ENCODE results near the gene SHISA7.
A peak's percentile ranks its signal among the peaks of the same experiment; 100 is the strongest.

Gene SHISA7

GRCh38 chr19:55443045-55443823 is at the start of gene SHISA7:
TSS of gene SHISA7 (minus strand) at chr19:55443300. CDS start at chr19:55442863, 437 bp downstream.
- DNase-seq (ENCODE audit: low read depth) = no peak

- DNase-seq (ENCODE audit: low read depth) = no peak
These were observed 49.4 kb upstream of the SHISA7 start for GRCh38 chr19:55492362-55492944.

GRCh38 chr19:55491546-55492360 is 48.7 kb upstream of the SHISA7 start:
- DNase-seq (ENCODE audit: low read depth) = no peak

- no peak for DNase-seq (ENCODE audit: low read depth)
These were observed 47.7 kb upstream of the SHISA7 start for GRCh38 chr19:55490478-55491432.

- no peak for DNase-seq (ENCODE audit: low read depth)
These were observed 46.8 kb upstream of the SHISA7 start for GRCh38 chr19:55489711-55490477.

GRCh38 chr19:55488986-55489710 is 46.0 kb upstream of the SHISA7 start:
- no peak for DNase-seq (ENCODE audit: low read depth)

GRCh38 chr19:55487924-55488687 is 45.0 kb upstream of the SHISA7 start, which contains the start of gene SSC5D:
TSS of gene SSC5D (plus strand) at chr19:55488436. CDS start at chr19:55488590, 154 bp downstream.
- no peak for DNase-seq (ENCODE audit: low read depth)

- DNase-seq (ENCODE audit: low read depth) = peak; percentile 95
These were observed 44.1 kb upstream of the SHISA7 start for GRCh38 chr19:55486971-55487923.

- no peak for DNase-seq (ENCODE audit: low read depth)
These were observed 43.2 kb upstream of the SHISA7 start for GRCh38 chr19:55486043-55486970.

GRCh38 chr19:55485439-55486011 is 42.4 kb upstream of the SHISA7 start:
- DNase-seq (ENCODE audit: low read depth) = no peak

- no peak for DNase-seq (ENCODE audit: low read depth)
These were observed 41.7 kb upstream of the SHISA7 start, which contains the start of gene NAT14 for GRCh38 chr19:55484593-55485438. TSS of gene NAT14 (plus strand) at chr19:55485188. CDS start at chr19:55485709, 521 bp downstream.

- no peak for DNase-seq (ENCODE audit: low read depth)
These were observed 40.8 kb upstream of the SHISA7 start for GRCh38 chr19:55483706-55484592.

- no peak for DNase-seq (ENCODE audit: low read depth)
These were observed 40.0 kb upstream of the SHISA7 start for GRCh38 chr19:55482967-55483705.

Data from GM04504 (cell line).